Measurements from ENCODE around the gene KIAA1549.

The KIAA1549 gene

GRCh38 chr7:138876326-138876725, 104.9 kb downstream of the KIAA1549 start:
- H3K4me3 ChIP-seq (ENCODE audit: low read depth, low read length): no peak overlapping the region
- peaks cover 4% of the 10 kb centered on the region for H3K4me1 ChIP-seq
- no peak for TF ChIP-seq CTCF (IDR thresholded peaks at IDR 0.05; ENCODE audit: low read depth, low read length)
- no peaks in the 10 kb centered on the region for H3K9me3 ChIP-seq
- H3K27me3 ChIP-seq: no peaks in the 10 kb centered on the region
- no peak for DNase-seq
- peaks cover 17% of the 10 kb centered on the region for H3K36me3 ChIP-seq

- no peaks in the 10 kb centered on the region for H3K9me3 ChIP-seq
- H3K36me3 ChIP-seq: peaks cover 14% of the 10 kb centered on the region
- no peaks in the 10 kb centered on the region for H3K27me3 ChIP-seq
- TF ChIP-seq CTCF (IDR thresholded peaks at IDR 0.05; ENCODE audit: low read depth, low read length): no peak
- H3K4me1 ChIP-seq: peaks cover 1% of the 10 kb centered on the region; the same call in 1 of the 2 replicates
- H3K4me3 ChIP-seq (ENCODE audit: low read depth, low read length): no peak overlapping the region
- DNase-seq: no peak
Observed at GRCh38 chr7:138875794-138876193, 105.4 kb downstream of the KIAA1549 start.

- H3K27me3 ChIP-seq: no peaks in the 10 kb centered on the region
- H3K9me3 ChIP-seq: no peaks in the 10 kb centered on the region
- no peak for DNase-seq
- no peaks in the 10 kb centered on the region; the same call in 1 of the 2 replicates for H3K4me1 ChIP-seq
- TF ChIP-seq CTCF (IDR thresholded peaks at IDR 0.05; ENCODE audit: low read depth, low read length): no peak
- H3K4me3 ChIP-seq (ENCODE audit: low read depth, low read length): no peak overlapping the region
- H3K36me3 ChIP-seq: peaks cover 17% of the 10 kb centered on the region
Observed at GRCh38 chr7:138873220-138873892, 107.8 kb downstream of the KIAA1549 start.

GRCh38 chr7:138872576-138872975, 108.6 kb downstream of the KIAA1549 start:
- Histone ChIP-seq H3K36me3 (peaks cover 15% of the 10 kb centered on the region), H3K4me3 (ENCODE audit: low read depth, low read length) (no peak overlapping the region), H3K9me3 (no peaks in the 10 kb centered on the region), H3K4me1 (no peaks in the 10 kb centered on the region; the same call in 1 of the 2 replicates), H3K27me3 (no peaks in the 10 kb centered on the region)
- no peak for TF ChIP-seq CTCF (IDR thresholded peaks at IDR 0.05; ENCODE audit: low read depth, low read length)
- DNase-seq: no peak

GRCh38 chr7:138871814-138872090, 109.4 kb downstream of the KIAA1549 start:
- no peaks in the 10 kb centered on the region for H3K27me3 ChIP-seq
- H3K36me3 ChIP-seq: peaks cover 21% of the 10 kb centered on the region
- no peaks in the 10 kb centered on the region; the same call in 1 of the 2 replicates for H3K4me1 ChIP-seq
- TF ChIP-seq CTCF (IDR thresholded peaks at IDR 0.05; ENCODE audit: low read depth, low read length): no peak
- no peaks in the 10 kb centered on the region for H3K9me3 ChIP-seq
- H3K4me3 ChIP-seq (ENCODE audit: low read depth, low read length): no peak overlapping the region
- no peak for DNase-seq

GRCh38 chr7:138871065-138871813, 110.0 kb downstream of the KIAA1549 start:
- Histone ChIP-seq H3K4me1 (no peaks in the 10 kb centered on the region; the same call in 1 of the 2 replicates), H3K27me3 (no peaks in the 10 kb centered on the region), H3K36me3 (peaks cover 20% of the 10 kb centered on the region), H3K4me3 (ENCODE audit: low read depth, low read length) (no peak overlapping the region), H3K9me3 (no peaks in the 10 kb centered on the region)
- no peak for DNase-seq
- TF ChIP-seq CTCF (IDR thresholded peaks at IDR 0.05; ENCODE audit: low read depth, low read length): no peak
